ENCODE results near the gene GRSF1. TPM values are rescaled to one million over a fixed set of nuclear protein-coding genes. Genes with fewer than 3 reads are reported as not detected.

The GRSF1 gene
- total and polyA plus RNA-seq, 10 of the 15 experiments (the other 5 are each of a cell fraction or from before 2014, with no cell fraction given) = 37.5 to 105 (median 68.4) TPM

DNA sequence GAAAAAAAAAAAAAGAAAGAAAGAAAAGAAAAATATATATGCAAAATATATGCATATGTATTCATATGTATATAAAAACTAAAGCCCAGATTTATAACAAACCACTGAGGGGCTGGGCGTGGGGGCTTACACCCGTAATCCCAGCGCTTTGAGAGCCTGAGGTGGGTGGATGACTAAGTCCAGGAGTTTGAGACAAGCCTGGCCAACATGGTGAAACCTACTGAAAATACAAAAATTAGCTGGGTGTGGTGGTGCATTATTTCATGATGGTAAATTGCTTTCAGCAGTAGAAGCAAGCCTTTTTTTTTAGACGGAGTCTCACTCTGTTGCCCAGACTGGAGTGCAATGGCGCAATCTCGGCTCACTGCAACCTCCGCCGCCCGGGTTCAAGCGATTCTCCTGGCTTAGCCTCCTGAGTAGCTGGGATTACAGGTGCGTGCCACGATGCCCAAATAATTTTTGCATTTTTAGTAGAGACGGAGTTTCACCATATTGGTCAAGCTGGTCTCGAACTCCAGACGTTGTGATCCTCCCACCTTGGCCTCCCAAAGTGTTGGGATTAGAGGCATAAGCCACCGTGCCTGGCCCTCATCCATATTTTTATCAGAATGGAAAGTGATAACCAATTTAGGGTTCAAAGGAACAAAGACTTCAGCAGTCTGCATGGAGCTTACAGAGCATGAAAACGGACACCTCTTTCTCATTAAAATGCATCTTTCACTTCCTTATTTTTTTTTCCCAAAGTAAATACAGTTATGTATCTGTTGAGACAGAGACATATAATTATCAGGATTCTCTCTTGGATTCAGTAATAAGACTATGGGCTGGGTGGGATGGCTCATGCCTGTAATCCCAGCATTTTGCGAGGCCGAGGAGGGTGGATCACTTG lies 34.8 kb upstream of the GRSF1 start (continued):
- TF ChIP-seq WRNIP1 (IDR thresholded peaks at IDR 0.05; ENCODE audit: borderline replicate concordance, low read depth, low read length) (no peak), IKZF1 (conservative IDR thresholded peaks at IDR 0.05) (peak; percentile 85), USF1 (IDR thresholded peaks at IDR 0.05; ENCODE audit: borderline replicate concordance, extremely low read length, insufficient read depth, low read depth, low read length) (no peak), CHD2 (IDR thresholded peaks at IDR 0.05; ENCODE audit: borderline replicate concordance, low read depth, low read length) (no peak), ZBTB33 (IDR thresholded peaks at IDR 0.05) (no peak), MTA3 (IDR thresholded peaks at IDR 0.05; ENCODE audit: borderline replicate concordance, low read length) (no peak), TCF7 (IDR thresholded peaks at IDR 0.05; ENCODE audit: borderline replicate concordance) (no peak), BCL11A (IDR thresholded peaks at IDR 0.05; ENCODE audit: low read depth, low read length) (peak; percentile 44; the same call in 1 of the 2 replicates), HCFC1 (IDR thresholded peaks at IDR 0.05; ENCODE audit: low read length) (no peak), ATF7 (IDR thresholded peaks at IDR 0.05; ENCODE audit: low read depth) (no peak; the same call in 1 of the 2 replicates), NKRF (conservative IDR thresholded peaks at IDR 0.05) (no peak), POLR2AphosphoS5 (IDR thresholded peaks at IDR 0.05; ENCODE audit: low read length) (no peak)
- TF ChIP-seq, protein P1, sequence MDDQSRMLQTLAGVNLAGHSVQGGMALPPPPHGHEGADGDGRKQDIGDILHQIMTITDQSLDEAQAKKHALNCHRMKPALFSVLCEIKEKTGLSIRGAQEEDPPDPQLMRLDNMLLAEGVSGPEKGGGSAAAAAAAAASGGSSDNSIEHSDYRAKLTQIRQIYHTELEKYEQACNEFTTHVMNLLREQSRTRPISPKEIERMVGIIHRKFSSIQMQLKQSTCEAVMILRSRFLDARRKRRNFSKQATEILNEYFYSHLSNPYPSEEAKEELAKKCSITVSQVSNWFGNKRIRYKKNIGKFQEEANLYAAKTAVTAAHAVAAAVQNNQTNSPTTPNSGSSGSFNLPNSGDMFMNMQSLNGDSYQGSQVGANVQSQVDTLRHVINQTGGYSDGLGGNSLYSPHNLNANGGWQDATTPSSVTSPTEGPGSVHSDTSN (IDR thresholded peaks at IDR 0.05; ENCODE audit: insufficient replicate concordance, low read depth, low read length) = no peak
- TF ChIP-seq, protein P2, sequence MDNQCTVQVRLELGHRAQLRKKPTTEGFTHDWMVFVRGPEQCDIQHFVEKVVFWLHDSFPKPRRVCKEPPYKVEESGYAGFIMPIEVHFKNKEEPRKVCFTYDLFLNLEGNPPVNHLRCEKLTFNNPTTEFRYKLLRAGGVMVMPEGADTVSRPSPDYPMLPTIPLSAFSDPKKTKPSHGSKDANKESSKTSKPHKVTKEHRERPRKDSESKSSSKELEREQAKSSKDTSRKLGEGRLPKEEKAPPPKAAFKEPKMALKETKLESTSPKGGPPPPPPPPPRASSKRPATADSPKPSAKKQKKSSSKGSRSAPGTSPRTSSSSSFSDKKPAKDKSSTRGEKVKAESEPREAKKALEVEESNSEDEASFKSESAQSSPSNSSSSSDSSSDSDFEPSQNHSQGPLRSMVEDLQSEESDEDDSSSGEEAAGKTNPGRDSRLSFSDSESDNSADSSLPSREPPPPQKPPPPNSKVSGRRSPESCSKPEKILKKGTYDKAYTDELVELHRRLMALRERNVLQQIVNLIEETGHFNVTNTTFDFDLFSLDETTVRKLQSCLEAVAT (IDR thresholded peaks at IDR 0.05) = no peak
- TF ChIP-seq, protein P3, sequence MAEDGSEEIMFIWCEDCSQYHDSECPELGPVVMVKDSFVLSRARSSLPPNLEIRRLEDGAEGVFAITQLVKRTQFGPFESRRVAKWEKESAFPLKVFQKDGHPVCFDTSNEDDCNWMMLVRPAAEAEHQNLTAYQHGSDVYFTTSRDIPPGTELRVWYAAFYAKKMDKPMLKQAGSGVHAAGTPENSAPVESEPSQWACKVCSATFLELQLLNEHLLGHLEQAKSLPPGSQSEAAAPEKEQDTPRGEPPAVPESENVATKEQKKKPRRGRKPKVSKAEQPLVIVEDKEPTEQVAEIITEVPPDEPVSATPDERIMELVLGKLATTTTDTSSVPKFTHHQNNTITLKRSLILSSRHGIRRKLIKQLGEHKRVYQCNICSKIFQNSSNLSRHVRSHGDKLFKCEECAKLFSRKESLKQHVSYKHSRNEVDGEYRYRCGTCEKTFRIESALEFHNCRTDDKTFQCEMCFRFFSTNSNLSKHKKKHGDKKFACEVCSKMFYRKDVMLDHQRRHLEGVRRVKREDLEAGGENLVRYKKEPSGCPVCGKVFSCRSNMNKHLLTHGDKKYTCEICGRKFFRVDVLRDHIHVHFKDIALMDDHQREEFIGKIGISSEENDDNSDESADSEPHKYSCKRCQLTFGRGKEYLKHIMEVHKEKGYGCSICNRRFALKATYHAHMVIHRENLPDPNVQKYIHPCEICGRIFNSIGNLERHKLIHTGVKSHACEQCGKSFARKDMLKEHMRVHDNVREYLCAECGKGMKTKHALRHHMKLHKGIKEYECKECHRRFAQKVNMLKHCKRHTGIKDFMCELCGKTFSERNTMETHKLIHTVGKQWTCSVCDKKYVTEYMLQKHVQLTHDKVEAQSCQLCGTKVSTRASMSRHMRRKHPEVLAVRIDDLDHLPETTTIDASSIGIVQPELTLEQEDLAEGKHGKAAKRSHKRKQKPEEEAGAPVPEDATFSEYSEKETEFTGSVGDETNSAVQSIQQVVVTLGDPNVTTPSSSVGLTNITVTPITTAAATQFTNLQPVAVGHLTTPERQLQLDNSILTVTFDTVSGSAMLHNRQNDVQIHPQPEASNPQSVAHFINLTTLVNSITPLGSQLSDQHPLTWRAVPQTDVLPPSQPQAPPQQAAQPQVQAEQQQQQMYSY (CRISPR knock-in tag; IDR thresholded peaks at IDR 0.05) = no peak

Data from GM12878 (cell line).